Measurements from ENCODE around the gene GGA1. TPM values are rescaled to one million over a fixed set of nuclear protein-coding genes. Genes with fewer than 3 reads are reported as not detected.

Gene GGA1
- total and polyA plus RNA-seq, 9 of the 15 experiments (the other 6 are each of a cell fraction or from before 2014, with no cell fraction given): 1.5 to 69.5 (median 31.6) TPM

DNA sequence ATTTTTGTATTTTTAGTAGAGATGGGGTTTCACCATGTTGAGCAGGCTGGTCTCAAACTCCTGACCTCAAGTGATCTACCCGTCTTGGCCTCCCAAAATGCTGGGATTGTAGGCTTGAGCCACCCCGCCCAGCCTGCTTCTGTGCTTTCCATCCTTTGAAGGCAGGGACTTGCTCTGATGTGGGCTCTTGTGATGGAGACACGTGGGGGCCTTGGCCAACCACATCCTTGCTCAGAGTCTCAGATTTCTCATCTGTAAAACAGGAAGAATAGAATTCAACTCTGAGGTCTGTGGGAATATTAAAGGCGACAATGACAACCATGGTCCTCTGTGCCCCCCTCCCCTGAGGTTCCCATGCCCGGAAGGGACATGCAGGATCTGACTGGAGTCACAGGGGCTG is 3.8 kb upstream of the GGA1 start:
- Histone ChIP-seq H3K9me3 (replicated peaks; ENCODE audit: control insufficient read depth, insufficient read depth, low read depth, low read length) (no peaks in the 10 kb centered on the region), H3K9ac (ENCODE audit: insufficient read depth in 1 of 2, low read depth in 2 of 2, low read length in 2 of 2) (no peak overlapping the region), H2AFZ (ENCODE audit: low read depth, low read length) (peak overlapping the region; percentile 24; the same call in 1 of the 2 replicates), H3K4me3 (no peak overlapping the region), H4K20me1 (replicated peaks; ENCODE audit: control insufficient read depth, insufficient read depth, low read length) (no peaks in the 10 kb centered on the region), H3K79me2 (ENCODE audit: control insufficient read depth, insufficient read depth, low read length) (peaks cover 12% of the 10 kb centered on the region), H3K4me2 (ENCODE audit: insufficient read depth, low read length) (no peak overlapping the region), H3K27me3 (ENCODE audit: control insufficient read depth in 2 of 2, insufficient read depth in 2 of 2, low read length in 2 of 2) (no peaks in the 10 kb centered on the region), H3K36me3 (ENCODE audit: control insufficient read depth, insufficient read depth, low read length) (no peaks in the 10 kb centered on the region), H3K9me1 (ENCODE audit: control insufficient read depth, insufficient read depth, low read length) (no peaks in the 10 kb centered on the region), H3K27ac (ENCODE audit: extremely low read depth, low read depth, low read length) (no peak overlapping the region), H3K4me1 (replicated peaks in 1 of 2; ENCODE audit: control insufficient read depth in 2 of 2, insufficient read depth in 2 of 2, low read length in 2 of 2) (peaks cover 7 to 20% of the 10 kb centered on the region in 2 experiments; a peak in 4 of 5 replicates)
- no TSS peak for BruUV-seq (replicated peaks)
- FAIRE-seq (no peak), ATAC-seq (no peak), DNase-seq (ENCODE audit: extremely low read depth in 1 of 4, low spot score in 3 of 4) (no peak)
- POLR2A ChIA-PET: interaction anchor here (0.6 kb wide), 1 partner anchor 27 kb away, joined by 3 read pairs; no protein-coding TSS in a partner anchor
- WGBS (ENCODE audit: insufficient coverage, low coverage, missing lambda C conversion rate): 24% methylated on average over 5 of the region's 5 CpGs
- intact Hi-C loops (cut with micrococcal nuclease): no loop called here
- in situ Hi-C loops (cut with MboI): loop anchor here (5.0 kb wide), 1 partner anchor 73 kb away; no protein-coding TSS in a partner anchor
- TF ChIP-seq, protein P1, sequence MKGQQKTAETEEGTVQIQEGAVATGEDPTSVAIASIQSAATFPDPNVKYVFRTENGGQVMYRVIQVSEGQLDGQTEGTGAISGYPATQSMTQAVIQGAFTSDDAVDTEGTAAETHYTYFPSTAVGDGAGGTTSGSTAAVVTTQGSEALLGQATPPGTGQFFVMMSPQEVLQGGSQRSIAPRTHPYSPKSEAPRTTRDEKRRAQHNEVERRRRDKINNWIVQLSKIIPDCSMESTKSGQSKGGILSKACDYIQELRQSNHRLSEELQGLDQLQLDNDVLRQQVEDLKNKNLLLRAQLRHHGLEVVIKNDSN (CRISPR knock-in tag; IDR thresholded peaks at IDR 0.05): peak; percentile 33; the same call in 1 of the 2 replicates
- no peak for TF ChIP-seq HEY1 (CRISPR knock-in tag; IDR thresholded peaks at IDR 0.05; ENCODE audit: borderline replicate concordance)
- CTCF ChIA-PET (ENCODE audit: low intra/inter-chr PET ratio): no interaction called here

Measured in K562 (cell line).